ENCODE measurements around the gene CRB1. TPM values are rescaled to one million over a fixed set of nuclear protein-coding genes. Genes with fewer than 3 reads are reported as not detected.

Gene CRB1
- polyA plus RNA-seq, 1 experiment = not detected

DNA sequence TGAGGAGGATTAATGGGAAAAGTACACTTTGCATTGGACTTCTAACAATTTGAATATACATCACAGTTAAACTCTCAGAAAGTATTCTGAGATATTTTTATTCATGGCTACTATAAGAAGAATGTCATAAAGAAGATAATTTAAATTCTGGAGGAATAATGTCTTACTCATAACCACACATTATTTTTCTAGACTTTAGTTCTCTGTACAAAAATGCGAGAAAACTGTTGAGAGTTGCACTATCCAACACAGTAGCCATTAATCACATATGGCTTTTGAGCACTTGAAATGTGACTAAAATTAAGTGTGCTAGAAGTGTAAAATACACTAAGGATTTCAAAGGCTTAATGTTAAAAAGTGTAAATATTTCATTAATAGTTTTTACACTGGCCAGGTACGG is 53.8 kb downstream of the CRB1 start:
- CTCF ChIA-PET = no interaction called here
- no peak overlapping the region for H3K4me3 ChIP-seq (ENCODE audit: low read depth, low read length)
- no peaks in the 10 kb centered on the region for H3K9me3 ChIP-seq (ENCODE audit: control insufficient read depth, insufficient read depth, low read length)
- H3K27ac ChIP-seq (ENCODE audit: low read depth, low read length) = no peak overlapping the region
- TF ChIP-seq, protein P1, sequence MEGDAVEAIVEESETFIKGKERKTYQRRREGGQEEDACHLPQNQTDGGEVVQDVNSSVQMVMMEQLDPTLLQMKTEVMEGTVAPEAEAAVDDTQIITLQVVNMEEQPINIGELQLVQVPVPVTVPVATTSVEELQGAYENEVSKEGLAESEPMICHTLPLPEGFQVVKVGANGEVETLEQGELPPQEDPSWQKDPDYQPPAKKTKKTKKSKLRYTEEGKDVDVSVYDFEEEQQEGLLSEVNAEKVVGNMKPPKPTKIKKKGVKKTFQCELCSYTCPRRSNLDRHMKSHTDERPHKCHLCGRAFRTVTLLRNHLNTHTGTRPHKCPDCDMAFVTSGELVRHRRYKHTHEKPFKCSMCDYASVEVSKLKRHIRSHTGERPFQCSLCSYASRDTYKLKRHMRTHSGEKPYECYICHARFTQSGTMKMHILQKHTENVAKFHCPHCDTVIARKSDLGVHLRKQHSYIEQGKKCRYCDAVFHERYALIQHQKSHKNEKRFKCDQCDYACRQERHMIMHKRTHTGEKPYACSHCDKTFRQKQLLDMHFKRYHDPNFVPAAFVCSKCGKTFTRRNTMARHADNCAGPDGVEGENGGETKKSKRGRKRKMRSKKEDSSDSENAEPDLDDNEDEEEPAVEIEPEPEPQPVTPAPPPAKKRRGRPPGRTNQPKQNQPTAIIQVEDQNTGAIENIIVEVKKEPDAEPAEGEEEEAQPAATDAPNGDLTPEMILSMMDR (IDR thresholded peaks at IDR 0.05; ENCODE audit: low read depth, low read length) = no peak
- DNase-seq (ENCODE audit: low read depth, low spot score) = no peak
- no peaks in the 10 kb centered on the region for H3K27me3 ChIP-seq (ENCODE audit: control insufficient read depth, insufficient read depth, low read length)
- POLR2A ChIA-PET = no interaction called here

DNA sequence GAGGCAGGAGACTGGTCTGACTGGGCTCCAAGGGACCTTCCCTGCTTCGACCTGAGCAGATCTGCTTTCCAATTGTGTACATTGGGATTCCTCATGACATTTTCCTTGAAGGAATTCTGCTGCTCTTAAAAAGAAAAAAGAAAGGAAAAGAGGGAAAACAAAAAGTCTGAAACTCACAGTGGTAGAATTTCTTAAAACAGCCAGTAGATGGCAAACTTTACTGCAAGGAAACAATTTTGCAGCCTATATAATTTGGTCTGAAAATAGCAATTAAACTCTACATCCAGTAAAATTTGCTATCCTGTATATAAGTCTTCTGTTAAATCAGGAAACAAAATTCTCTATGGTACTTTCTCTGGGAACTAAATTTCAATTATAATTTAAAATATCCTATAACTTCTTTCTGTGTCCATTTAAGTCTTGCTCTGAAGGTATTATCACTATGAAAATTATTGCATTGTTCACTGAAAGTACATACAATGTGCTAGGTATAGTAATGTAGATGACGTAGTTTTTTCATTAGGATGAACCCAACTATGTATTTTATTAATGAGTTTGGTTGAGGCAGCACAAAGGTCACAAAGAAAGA is 59.8 kb downstream of the CRB1 start:
- ChIA-PET CTCF (interaction anchor here (0.8 to 3.8 kb wide), 3 partner anchors 9 to 29 kb away, joined by 3 to 21 read pairs (median 3); no protein-coding TSS in a partner anchor), POLR2A (no interaction called here)
- Histone ChIP-seq H3K4me3 (ENCODE audit: low read depth, low read length) (no peak overlapping the region), H3K9me3 (ENCODE audit: control insufficient read depth, insufficient read depth, low read length) (no peaks in the 10 kb centered on the region), H3K27me3 (ENCODE audit: control insufficient read depth, insufficient read depth, low read length) (no peaks in the 10 kb centered on the region), H3K27ac (ENCODE audit: low read depth, low read length) (no peak overlapping the region)
- TF ChIP-seq, protein P1 (IDR thresholded peaks at IDR 0.05; ENCODE audit: low read depth, low read length) = peak; percentile 72
- DNase-seq (ENCODE audit: low read depth, low spot score) = no peak

DNA sequence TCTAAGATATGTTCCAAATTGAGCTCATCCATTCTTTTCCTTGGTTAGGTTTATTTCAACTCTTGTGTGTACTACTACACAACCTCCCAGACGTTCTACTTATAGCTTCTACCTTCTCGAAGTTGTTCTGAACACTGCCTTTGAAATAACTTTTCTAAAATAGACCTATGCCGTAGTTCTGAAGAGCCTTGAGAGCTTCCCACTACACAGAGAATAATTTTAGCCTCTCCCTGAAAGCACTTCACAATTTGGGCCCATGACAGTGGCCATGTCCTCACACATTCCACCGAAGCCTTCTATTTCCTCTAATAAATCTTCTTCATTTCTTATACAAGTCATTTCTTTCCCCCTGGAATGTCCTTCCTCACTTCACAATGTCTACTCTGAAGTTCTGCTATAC is 62.2 kb downstream of the CRB1 start:
- ChIA-PET CTCF (no interaction called here), POLR2A (no interaction called here)

DNA sequence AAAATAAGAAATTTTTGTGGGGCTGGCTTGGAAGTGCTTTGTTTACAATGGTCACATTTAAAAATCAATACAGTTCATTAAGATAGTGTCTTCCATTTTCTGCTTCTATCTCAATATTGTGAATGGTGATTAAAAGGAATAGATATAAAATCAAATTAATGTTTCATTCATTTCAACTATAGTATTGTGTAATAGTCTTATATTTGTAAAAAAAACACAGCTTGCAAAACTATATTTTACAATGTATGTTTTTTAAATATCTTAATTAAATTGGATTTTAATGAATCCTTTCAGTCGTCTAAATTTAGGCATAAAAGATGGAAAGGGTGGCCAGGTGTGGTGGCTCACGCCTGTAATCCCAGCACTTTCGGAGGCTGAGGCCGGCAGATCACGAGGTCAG is 63.5 kb downstream of the CRB1 start:
- TF ChIP-seq, protein P1 (IDR thresholded peaks at IDR 0.05; ENCODE audit: low read depth, low read length) = no peak
- Histone ChIP-seq H3K27ac (ENCODE audit: low read depth, low read length) (no peak overlapping the region), H3K27me3 (ENCODE audit: control insufficient read depth, insufficient read depth, low read length) (no peaks in the 10 kb centered on the region), H3K4me3 (ENCODE audit: low read depth, low read length) (no peak overlapping the region), H3K9me3 (ENCODE audit: control insufficient read depth, insufficient read depth, low read length) (no peaks in the 10 kb centered on the region)
- POLR2A ChIA-PET = no interaction called here
- no peak for DNase-seq (ENCODE audit: low read depth, low spot score)
- CTCF ChIA-PET = interaction anchor here (1.3 kb wide), 1 partner anchor 25 kb away, joined by 3 read pairs; no protein-coding TSS in a partner anchor

More for the DNA sequence above, 62.2 kb downstream of the CRB1 start:
- TF ChIP-seq, protein P1 (IDR thresholded peaks at IDR 0.05; ENCODE audit: low read depth, low read length) = no peak
- H3K27me3 ChIP-seq (ENCODE audit: control insufficient read depth, insufficient read depth, low read length) = no peaks in the 10 kb centered on the region
- no peak overlapping the region for H3K27ac ChIP-seq (ENCODE audit: low read depth, low read length)
- H3K9me3 ChIP-seq (ENCODE audit: control insufficient read depth, insufficient read depth, low read length) = no peaks in the 10 kb centered on the region
- no peak overlapping the region for H3K4me3 ChIP-seq (ENCODE audit: low read depth, low read length)
- no peak for DNase-seq (ENCODE audit: low read depth, low spot score)

DNA sequence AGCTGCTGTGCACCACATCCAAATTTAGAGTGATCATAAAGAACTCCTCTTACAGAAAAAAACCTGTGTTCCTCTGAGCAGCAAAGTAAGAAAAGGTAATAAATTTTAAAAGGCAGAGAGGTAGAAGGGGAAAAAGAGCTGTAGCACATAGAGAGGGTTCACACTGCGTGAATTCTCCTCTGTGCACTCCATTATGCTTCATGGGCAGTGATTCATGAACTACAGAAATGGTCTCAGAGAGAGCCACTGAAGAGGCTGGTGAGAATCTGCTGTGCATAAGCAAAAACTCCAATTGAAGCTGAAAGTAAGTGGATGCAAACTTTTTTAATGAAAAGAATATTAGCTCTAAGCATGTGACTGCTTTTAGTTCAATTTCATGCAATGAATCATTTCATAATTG is 65.0 kb downstream of the CRB1 start:
- Histone ChIP-seq H3K27me3 (ENCODE audit: control insufficient read depth, insufficient read depth, low read length) (no peaks in the 10 kb centered on the region), H3K27ac (ENCODE audit: low read depth, low read length) (no peak overlapping the region), H3K4me3 (ENCODE audit: low read depth, low read length) (no peak overlapping the region), H3K9me3 (ENCODE audit: control insufficient read depth, insufficient read depth, low read length) (no peaks in the 10 kb centered on the region)
- CTCF ChIA-PET = no interaction called here
- DNase-seq (ENCODE audit: low read depth, low spot score) = no peak
- TF ChIP-seq, protein P1 (IDR thresholded peaks at IDR 0.05; ENCODE audit: low read depth, low read length) = no peak
- POLR2A ChIA-PET = no interaction called here
